Stimulated activated CD4-positive, alpha-beta T cell treated with anti-CD3 and anti-CD28 coated beads, Interleukin-1b, Interleukin-23, amount 100 ng/mL, for 24 hours (primary cell): Measurements from ENCODE around the gene UNC13C.

Experiments used
- DNase-seq, 4 experiments: peaks; one replicate each; pipeline ENCODE4 v3.0.0-alpha.2; 2020; ENCODE audit warnings: low read depth in 4 of 4, low spot score in 1 of 4

The UNC13C gene

GRCh38 chr15:54017959-54018358, 39.7 kb downstream of the UNC13C start:
- no peak for DNase-seq

DNA sequence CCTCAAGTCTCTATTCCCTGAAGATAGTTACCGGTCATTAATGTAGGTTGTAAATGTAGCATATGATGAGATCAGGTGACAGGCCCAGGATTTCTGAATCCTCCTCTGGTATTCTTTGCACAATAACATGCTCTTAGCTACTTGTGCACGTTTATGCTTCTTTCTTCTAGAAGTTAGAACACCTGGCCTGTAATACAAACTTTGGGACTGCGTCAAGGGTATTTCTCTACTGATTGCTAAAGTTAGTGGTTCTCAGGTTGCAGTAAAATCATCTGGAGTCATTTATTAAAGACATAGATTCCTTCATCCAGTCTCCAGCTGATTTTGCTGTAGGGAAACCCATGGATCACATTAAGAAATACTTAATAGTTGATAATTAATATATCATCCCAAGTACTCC, 48.0 kb downstream of the UNC13C start:
- DNase-seq, result no peak

DNA sequence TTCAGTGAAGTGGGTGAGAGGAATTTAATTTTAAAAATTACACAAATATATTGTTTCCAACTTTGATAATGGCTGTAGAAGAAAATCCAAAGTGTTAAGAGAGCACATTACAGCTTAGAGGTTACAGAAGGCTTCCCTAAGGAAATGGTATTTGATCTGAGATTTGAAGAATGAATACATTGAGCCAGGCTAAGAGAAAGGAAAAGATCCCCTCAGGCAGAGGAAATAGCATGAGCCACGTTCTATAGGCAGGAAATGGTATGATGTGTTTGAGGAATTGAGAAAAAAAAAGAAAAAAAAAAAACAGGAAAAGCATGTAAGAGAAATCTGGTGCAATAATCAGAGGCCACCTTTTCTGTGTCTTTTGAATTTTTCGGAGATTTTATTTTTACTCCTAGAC, 48.6 kb downstream of the UNC13C start:
- DNase-seq, result no peak

DNA sequence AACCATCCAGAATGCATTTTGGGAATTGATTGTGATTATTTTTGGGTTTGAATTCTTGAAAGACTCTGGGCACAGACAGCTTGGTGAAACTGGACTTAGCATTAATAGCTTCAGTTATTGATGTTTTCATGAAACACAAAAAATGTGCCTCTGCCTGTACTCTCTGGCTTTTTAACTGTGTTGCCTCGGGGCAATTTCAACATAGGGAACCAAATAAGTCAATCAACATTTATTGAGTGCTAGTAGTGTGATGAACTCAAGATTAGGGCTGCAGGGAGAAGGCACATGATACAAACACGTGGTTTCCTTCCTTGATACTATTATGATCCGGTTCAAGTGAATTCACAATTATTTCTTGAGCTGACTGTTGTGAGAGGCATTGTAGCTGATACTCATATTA, 50.8 kb downstream of the UNC13C start:
- no peak for DNase-seq

DNA sequence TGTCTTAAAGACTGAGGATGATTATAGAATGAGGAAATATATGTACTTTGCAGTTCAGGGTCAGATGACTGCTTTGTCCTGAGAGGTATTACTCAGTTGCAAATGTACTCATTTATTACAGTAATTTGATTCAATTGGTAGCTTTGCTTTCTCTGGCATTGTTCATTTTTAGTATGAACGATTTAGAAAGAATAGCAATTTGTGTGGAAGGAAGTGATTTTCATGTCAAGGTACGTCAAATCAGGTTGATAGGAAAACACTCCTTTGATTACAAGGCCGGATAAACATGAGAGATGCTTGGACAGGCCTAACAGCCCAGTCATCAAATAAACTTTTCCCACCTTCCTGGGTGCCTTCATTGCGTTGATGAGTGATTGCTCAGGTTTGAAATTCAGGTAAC, 53.8 kb downstream of the UNC13C start:
- no peak for DNase-seq

GRCh38 chr15:54033356-54033860, 55.2 kb downstream of the UNC13C start:
- no peak for DNase-seq

- DNase-seq, result no peak
Measured at GRCh38 chr15:54033869-54034458, 55.7 kb downstream of the UNC13C start.

GRCh38 chr15:54035616-54036015, 57.4 kb downstream of the UNC13C start:
- DNase-seq, result no peak

DNA sequence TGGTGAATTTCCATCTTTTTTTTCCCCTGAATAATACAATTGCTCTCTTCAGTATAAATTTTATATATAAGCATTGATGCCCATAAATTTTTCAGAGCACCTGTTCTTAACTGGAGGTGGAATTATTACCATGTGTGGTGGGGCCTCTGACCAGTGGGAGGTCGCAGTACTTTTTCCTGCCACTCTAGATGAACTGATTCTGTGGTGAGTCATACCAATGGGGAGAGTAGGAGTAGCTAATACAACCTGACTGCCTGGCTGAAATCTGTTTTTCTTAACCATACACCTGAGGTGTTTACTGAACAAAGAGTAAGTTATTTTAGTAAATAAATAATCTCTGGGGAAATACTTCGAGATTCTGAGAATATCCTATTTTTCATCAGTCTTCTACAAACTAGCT, 67.2 kb downstream of the UNC13C start:
- DNase-seq, result no peak

- no peak for DNase-seq
Measured at GRCh38 chr15:54046093-54046492, 67.9 kb downstream of the UNC13C start.

GRCh38 chr15:54064365-54064764, 86.1 kb downstream of the UNC13C start:
- no peak for DNase-seq

- DNase-seq, result no peak
Measured at GRCh38 chr15:54066403-54066802, 88.2 kb downstream of the UNC13C start.

DNA sequence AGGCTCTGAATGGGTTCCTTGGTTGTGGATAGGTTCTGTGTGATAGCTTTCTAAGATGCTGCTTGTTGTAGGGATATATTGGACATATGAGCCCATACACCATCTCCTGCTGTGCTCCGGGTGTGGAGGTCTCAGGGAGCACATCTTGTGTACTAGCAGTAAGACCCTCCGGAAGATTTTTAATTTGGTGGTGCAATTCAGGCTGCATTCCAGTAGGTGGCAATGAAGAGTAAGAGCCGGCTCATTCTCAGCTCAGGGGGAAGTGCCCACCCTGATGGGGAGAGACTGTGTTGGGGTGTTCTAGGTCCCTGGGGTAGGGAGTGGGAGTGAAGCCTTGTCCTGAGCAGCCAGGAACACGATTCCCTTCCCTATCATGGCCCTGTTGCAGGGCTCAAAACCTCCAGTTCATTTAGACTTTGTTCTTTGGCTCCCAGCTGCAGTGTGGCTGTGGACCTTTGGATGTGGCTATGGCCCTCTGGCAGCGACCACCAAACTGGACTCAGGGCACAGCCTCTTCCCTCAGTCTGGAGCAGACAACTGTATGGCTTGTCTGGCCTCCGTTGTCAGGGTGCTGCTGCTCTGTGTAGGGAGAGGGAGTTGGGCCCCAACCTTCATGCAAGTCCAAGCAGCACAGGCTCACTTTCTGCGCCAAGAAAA, 104.7 kb downstream of the UNC13C start:
- no peak for DNase-seq

- no peak for DNase-seq
Measured at GRCh38 chr15:54083501-54083900, 105.3 kb downstream of the UNC13C start.

GRCh38 chr15:54083991-54084390, 105.8 kb downstream of the UNC13C start:
- DNase-seq, result no peak

GRCh38 chr15:54088837-54089236, 110.6 kb downstream of the UNC13C start:
- no peak for DNase-seq

- DNase-seq, result no peak
Measured at GRCh38 chr15:54089776-54090175, 111.5 kb downstream of the UNC13C start.

DNA sequence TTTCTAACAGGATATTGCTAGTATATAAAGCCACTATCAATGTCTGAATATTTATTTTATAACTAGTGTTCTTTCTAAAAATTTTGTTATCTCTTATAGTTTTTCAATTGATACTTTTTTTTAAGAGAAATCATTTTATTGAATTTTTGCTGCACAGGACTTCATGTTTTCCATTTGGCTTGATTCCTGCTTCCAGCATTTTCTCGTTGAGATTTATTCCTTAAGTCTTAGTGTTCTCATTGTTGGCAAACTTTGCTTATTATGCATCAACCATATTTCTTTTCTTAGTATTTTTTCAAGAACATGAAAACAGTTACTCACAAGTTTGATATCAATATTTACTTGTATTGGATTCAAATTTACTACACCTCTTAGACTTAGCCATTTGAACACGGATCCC, 113.4 kb downstream of the UNC13C start:
- DNase-seq, result no peak

DNA sequence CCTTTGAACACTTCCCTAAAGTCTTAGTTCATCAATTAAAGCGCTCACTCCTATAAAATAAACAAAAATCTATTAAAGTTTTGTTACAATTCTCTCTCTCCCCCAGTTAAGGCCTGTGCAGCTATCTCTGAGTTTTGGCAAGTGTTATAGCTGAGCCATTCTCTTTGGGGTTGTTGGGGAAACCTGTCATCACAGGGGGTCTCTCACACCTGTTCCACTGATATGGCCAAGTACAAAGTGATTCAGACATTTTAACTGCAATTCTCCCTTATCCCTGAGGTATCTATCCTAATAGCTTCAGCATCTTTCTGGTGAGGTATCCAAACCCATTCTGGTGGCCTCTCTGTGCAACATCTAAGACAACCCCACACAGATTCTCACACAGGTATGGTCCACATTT, 116.4 kb downstream of the UNC13C start:
- DNase-seq, result no peak

DNA sequence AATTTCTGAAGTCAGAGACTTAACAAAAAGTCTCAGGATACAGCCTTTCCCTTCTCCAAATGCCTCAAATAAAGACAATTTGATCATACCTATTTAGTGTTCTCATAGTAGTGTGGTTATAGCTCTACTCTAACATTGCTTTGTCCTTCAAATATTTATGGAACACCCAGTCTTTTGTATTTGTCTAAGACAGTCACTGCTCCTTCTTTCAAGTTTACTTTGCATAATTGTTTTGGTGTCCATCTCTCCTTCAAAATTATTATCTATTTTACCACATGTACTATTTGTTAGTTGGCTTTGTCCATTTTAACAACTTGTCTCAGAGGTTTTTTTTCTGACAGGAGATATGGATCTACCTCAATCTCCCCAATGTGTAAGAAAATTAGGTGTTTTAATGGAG, 118.8 kb downstream of the UNC13C start:
- no peak for DNase-seq

DNA sequence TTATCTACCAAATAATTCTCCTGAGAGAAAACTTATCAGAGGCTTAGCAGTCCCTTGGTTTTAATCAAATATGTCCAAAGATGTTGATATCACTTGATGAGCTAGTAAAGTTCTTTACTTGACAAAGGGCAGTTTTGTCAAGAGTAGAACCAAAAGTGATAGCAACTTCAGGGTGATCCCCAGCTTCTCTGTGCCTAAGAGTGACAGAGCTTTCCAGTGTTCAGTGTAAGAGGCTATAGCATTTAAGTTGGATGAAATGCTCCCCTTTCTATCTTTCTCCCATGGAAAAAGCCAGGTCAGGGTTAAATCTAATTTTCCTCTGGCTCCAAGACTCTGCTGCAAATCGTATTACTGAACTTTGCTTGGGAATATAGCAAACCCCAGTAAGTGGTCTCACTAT, 120.8 kb downstream of the UNC13C start:
- no peak for DNase-seq

- no peak for DNase-seq
Measured at GRCh38 chr15:54101664-54102270, 123.5 kb downstream of the UNC13C start.

DNA sequence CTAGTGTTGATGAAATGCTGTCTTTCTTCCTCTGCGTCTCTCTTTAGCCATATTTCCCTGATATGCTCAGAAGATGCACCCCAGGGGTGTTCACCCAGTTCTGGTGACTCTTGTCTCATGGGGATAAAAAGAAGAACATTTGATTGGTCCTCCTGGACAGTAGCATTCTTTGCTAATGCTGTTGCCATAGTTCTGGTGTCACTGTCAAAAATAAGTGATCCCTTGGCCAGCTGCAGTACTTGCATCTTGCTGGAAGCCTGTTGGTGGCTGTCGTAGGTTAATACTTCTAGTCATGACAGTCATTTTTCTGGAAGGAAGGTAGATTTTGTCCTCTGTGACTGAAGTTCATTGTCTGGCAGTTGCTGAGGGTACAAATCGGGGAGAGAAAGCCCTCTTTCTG, 124.5 kb downstream of the UNC13C start:
- no peak for DNase-seq
